Suppressor macrophage (primary cell): ENCODE results near the gene RTN4IP1.
A peak's percentile ranks its signal among the peaks of the same experiment; 100 is the strongest.

ENCODE experiments used
- DNase-seq, 4 experiments: peaks; one replicate each; pipeline ENCODE4 v3.0.0-alpha.2; 2020 to 2022
- total RNA-seq, 17 experiments: gene quantifications; one replicate each; lab custom pipeline; 2026; ENCODE audit warnings: mixed read lengths in 6 of 17, inconsistent platforms in 3 of 17; lab: John Stamatoyannopoulos, UW

The RTN4IP1 gene
- total RNA-seq: 2.6 to 14.5 (median 9.1) reads per million in 17 experiments

- DNase-seq: peak; percentile 91 to 95 (median 93)
These were observed at the start of gene RTN4IP1, which contains the start of gene QRSL1 for GRCh38 chr6:106629103-106629858. RTN4IP1 (minus strand) TSS chr6:106629498; CDS start chr6:106629021, 477 bp downstream. QRSL1 (plus strand) TSS chr6:106629578; CDS start chr6:106629682, 104 bp downstream.

GRCh38 chr6:106677282-106677681 lies 48.0 kb upstream of the RTN4IP1 start:
- DNase-seq: no peak

GRCh38 chr6:106674541-106675229 lies 45.4 kb upstream of the RTN4IP1 start:
- DNase-seq: no peak

GRCh38 chr6:106671651-106672050 lies 42.4 kb upstream of the RTN4IP1 start:
- no peak for DNase-seq

- no peak for DNase-seq
These were observed 40.9 kb upstream of the RTN4IP1 start for GRCh38 chr6:106670236-106670635.

GRCh38 chr6:106667022-106667402 lies 37.7 kb upstream of the RTN4IP1 start:
- DNase-seq: no peak

GRCh38 chr6:106666282-106667021 lies 37.2 kb upstream of the RTN4IP1 start:
- DNase-seq: peak; percentile 5 to 43 (median 24)

GRCh38 chr6:106662458-106662857 lies 33.2 kb upstream of the RTN4IP1 start:
- DNase-seq: no peak

- DNase-seq: no peak
These were observed 30.6 kb upstream of the RTN4IP1 start for GRCh38 chr6:106659859-106660258.

- DNase-seq: no peak
These were observed 29.2 kb upstream of the RTN4IP1 start for GRCh38 chr6:106658469-106658868.

- DNase-seq: no peak
These were observed 19.5 kb upstream of the RTN4IP1 start for GRCh38 chr6:106648651-106649308.

GRCh38 chr6:106643061-106643460 lies 13.8 kb upstream of the RTN4IP1 start:
- DNase-seq: no peak

GRCh38 chr6:106642476-106642875 lies 13.2 kb upstream of the RTN4IP1 start:
- DNase-seq: no peak

GRCh38 chr6:106639812-106640211 lies 10.5 kb upstream of the RTN4IP1 start:
- peak in 1 of 4 experiments; percentile 16 for DNase-seq

- peak in 2 of 4 experiments; percentile 65 to 69 for DNase-seq
These were observed 8.5 kb upstream of the RTN4IP1 start for GRCh38 chr6:106637717-106638341.

- DNase-seq: peak; percentile 49 to 67 (median 62)
These were observed 7.9 kb upstream of the RTN4IP1 start for GRCh38 chr6:106637051-106637716.

- no peak for DNase-seq
These were observed 5.3 kb upstream of the RTN4IP1 start for GRCh38 chr6:106634565-106634964.

GRCh38 chr6:106631346-106631745 lies 2.0 kb upstream of the RTN4IP1 start:
- no peak for DNase-seq

GRCh38 chr6:106630366-106630765 lies 1.1 kb upstream of the RTN4IP1 start:
- no peak for DNase-seq

GRCh38 chr6:106629859-106630163 lies 513 bp upstream of the RTN4IP1 start:
- no peak for DNase-seq

GRCh38 chr6:106628658-106629102 lies 618 bp downstream of the RTN4IP1 start:
- DNase-seq: peak; percentile 3 to 24 (median 16)
